Endothelial cell (in vitro differentiated cells): ENCODE results near the gene FYCO1. TPM values are rescaled to one million over a fixed set of nuclear protein-coding genes. Genes with fewer than 3 reads are reported as not detected.

Experiments
- DNase-seq: peaks from one replicate; pipeline ENCODE4 v3.0.0; 2021; ENCODE audit warnings: low spot score
- H3K27ac Mint-ChIP-seq: one replicate; pipeline ENCODE4 v1.8.0; 2021; ENCODE audit warnings: mixed read lengths, inconsistent platforms; ENCODE audit not compliant: unreplicated experiment
- H3K27me3 Mint-ChIP-seq: one replicate; pipeline ENCODE4 v1.8.0; 2021; ENCODE audit warnings: mild to moderate bottlenecking, moderate library complexity, mixed read lengths, inconsistent platforms; ENCODE audit not compliant: unreplicated experiment
- H3K36me3 Mint-ChIP-seq: one replicate; pipeline ENCODE4 v1.8.0; 2021; ENCODE audit warnings: mild to moderate bottlenecking, low read depth, mixed read lengths, inconsistent platforms; ENCODE audit not compliant: unreplicated experiment
- H3K4me1 Mint-ChIP-seq: one replicate; pipeline ENCODE4 v1.8.0; 2021; ENCODE audit warnings: mild to moderate bottlenecking, mixed read lengths, inconsistent platforms; ENCODE audit not compliant: unreplicated experiment
- H3K4me3 Mint-ChIP-seq: one replicate; pipeline ENCODE4 v1.8.0; 2021; ENCODE audit warnings: mild to moderate bottlenecking, mixed read lengths, inconsistent platforms; ENCODE audit not compliant: unreplicated experiment
- H3K9me3 Mint-ChIP-seq: one replicate; pipeline ENCODE4 v1.8.0; 2021; ENCODE audit warnings: mixed read lengths, inconsistent platforms; ENCODE audit not compliant: unreplicated experiment
- CTCF ChIP-seq: fragments of 200-600 bp; sonication (generic); IDR thresholded peaks from one replicate; pipeline ENCODE4 v1.5.0; 2021; ENCODE audit warnings: antibody characterized with exemption; ENCODE audit not compliant: unreplicated experiment
- total RNA-seq: library from RNA; stranded (reverse); fragmentation: NEBNext Ultra II Directional; extraction: Animal tissue kit (Norgen Biotek cat#: 25700); gene quantifications from one replicate; pipeline ENCODE4 v1.2.1, GENCODE V29; 2021; ENCODE audit not compliant: unreplicated experiment

The FYCO1 gene
- total RNA-seq, 1 donor from 2014 or later = 13.8 TPM

GRCh38 chr3:45908761-45909160, 86.9 kb downstream of the FYCO1 start:
- H3K36me3 Mint-ChIP-seq = peaks cover 7% of the 10 kb centered on the region
- no peak overlapping the region for H3K27ac Mint-ChIP-seq
- no peak for TF ChIP-seq CTCF
- no peak overlapping the region for H3K4me3 Mint-ChIP-seq
- no peaks in the 10 kb centered on the region for H3K9me3 Mint-ChIP-seq
- peaks cover 2% of the 10 kb centered on the region for H3K27me3 Mint-ChIP-seq
- peaks cover 25% of the 10 kb centered on the region for H3K4me1 Mint-ChIP-seq
- DNase-seq = no peak

GRCh38 chr3:45907769-45908705, 87.6 kb downstream of the FYCO1 start:
- Mint-ChIP-seq H3K36me3 (peaks cover 7% of the 10 kb centered on the region), H3K4me3 (no peak overlapping the region), H3K27me3 (peaks cover 2% of the 10 kb centered on the region), H3K9me3 (no peaks in the 10 kb centered on the region), H3K27ac (no peak overlapping the region), H3K4me1 (peaks cover 25% of the 10 kb centered on the region)
- no peak for TF ChIP-seq CTCF
- DNase-seq = no peak

GRCh38 chr3:45906681-45907407, 88.8 kb downstream of the FYCO1 start:
- DNase-seq = peak; percentile 33
- Mint-ChIP-seq H3K27ac (no peak overlapping the region), H3K27me3 (peaks cover 2% of the 10 kb centered on the region), H3K36me3 (peaks cover 7% of the 10 kb centered on the region), H3K9me3 (no peaks in the 10 kb centered on the region), H3K4me1 (peaks cover 25% of the 10 kb centered on the region), H3K4me3 (peak overlapping the region; percentile 16)
- peak; percentile 13 for TF ChIP-seq CTCF

- peaks cover 25% of the 10 kb centered on the region for H3K4me1 Mint-ChIP-seq
- H3K27ac Mint-ChIP-seq = no peak overlapping the region
- peaks cover 7% of the 10 kb centered on the region for H3K36me3 Mint-ChIP-seq
- H3K27me3 Mint-ChIP-seq = peaks cover 6% of the 10 kb centered on the region
- no peaks in the 10 kb centered on the region for H3K9me3 Mint-ChIP-seq
- H3K4me3 Mint-ChIP-seq = no peak overlapping the region
- no peak for TF ChIP-seq CTCF
- DNase-seq = no peak
Observed at GRCh38 chr3:45905755-45906154, 89.9 kb downstream of the FYCO1 start.
